Activated T-helper 1 cell treated with anti-CD3 and anti-CD28 coated beads, Interleukin-12 subunit alpha, Interleukin-12 subunit beta, Interleukin-2, Interleukin-4 antibody, amounts not matched to agents 30 ng/mL and 10 ng/mL and 1 ng/mL, durations not matched to agents 14 hours and 24 hours and 36 hours (primary cell): ENCODE measurements around the gene CERS4. TPM values are rescaled to one million over a fixed set of nuclear protein-coding genes. Genes with fewer than 3 reads are reported as not detected.
"Not testable (repeated sequence)": the region's sequence is repeated elsewhere in the genome, so short reads cannot be mapped to it uniquely, and the experiment has no call there.

Source experiments
- DNase-seq: peaks from one replicate; pipeline ENCODE4 v3.0.0; 2021; ENCODE audit warnings: low spot score
- H3K27ac Mint-ChIP-seq: one replicate; pipeline ENCODE4 v1.8.0; 2021; ENCODE audit warnings: mild to moderate bottlenecking, mixed read lengths
- H3K27me3 Mint-ChIP-seq: one replicate; pipeline ENCODE4 v1.8.0; 2022; ENCODE audit warnings: mild to moderate bottlenecking, moderate library complexity, mixed read lengths; ENCODE audit not compliant: insufficient read depth
- H3K36me3 Mint-ChIP-seq: one replicate; pipeline ENCODE4 v1.8.0; 2021; ENCODE audit warnings: low read depth, mixed read lengths
- H3K4me1 Mint-ChIP-seq: one replicate; pipeline ENCODE4 v1.8.0; 2021; ENCODE audit warnings: low read depth, mixed read lengths
- H3K4me3 Mint-ChIP-seq: one replicate; pipeline ENCODE4 v1.8.0; 2021; ENCODE audit warnings: mild to moderate bottlenecking, moderate library complexity, mixed read lengths
- H3K9me3 Mint-ChIP-seq: one replicate; pipeline ENCODE4 v1.8.0; 2021; ENCODE audit warnings: mixed read lengths
- intact Hi-C: fragments of 100-400 bp; cut with micrococcal nuclease; formaldehyde crosslinking; loops from one replicate; pipeline ENCODE4 v1.15.1; 2024
- total RNA-seq: library from RNA; stranded (reverse); gene quantifications from 2 replicates; pipeline ENCODE4 v1.2.3, GENCODE V29; 2022

CERS4 gene
- total RNA-seq, 1 donor from 2014 or later, result 29.7 TPM

DNA sequence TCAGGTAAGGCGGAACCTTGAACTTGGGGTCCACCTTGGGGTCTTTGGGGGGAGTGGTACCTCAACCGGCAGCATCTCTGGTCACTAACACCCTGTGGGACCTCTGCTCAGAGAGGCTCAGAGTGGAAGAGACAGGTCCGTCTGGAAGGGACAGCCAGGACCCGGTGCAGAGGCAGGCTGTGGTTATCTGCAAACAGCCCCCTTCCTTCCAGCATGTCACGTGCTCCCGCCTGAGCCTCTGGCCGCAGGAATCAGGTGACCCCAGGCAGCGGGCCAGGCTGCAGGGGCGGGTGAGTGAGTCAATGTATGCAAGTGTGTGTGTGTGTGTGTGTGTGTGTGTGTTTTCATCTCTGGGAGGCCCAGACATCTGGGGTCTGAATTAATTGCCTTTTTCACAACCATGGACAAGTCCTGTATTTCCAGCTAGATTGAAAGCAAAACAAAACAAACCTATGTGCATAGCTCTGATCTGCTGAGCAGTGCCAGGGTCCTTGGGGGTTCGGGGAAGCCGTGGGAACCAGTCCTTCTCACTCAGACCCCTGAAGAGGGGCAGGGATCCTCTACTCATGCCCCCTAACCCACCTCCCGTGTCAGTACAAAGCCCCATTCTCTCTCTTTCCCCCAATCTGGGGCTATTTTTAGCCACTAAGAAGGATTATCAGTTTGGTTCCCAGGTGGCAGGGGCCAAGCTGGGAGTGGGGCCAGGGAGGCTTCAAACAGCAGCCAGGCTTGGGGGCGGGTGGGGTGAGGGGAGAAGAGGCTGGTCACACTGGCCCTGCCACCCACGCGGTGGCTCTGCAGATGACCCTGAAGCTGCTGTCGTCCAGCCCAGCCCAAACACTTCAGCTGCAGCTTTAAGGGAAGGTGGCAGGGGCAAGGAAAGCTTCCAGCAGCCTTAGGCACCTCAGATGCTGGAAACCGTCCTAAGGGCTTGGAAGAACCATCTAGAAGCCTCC lies 31.4 kb downstream of the CERS4 start:
- Mint-ChIP-seq H3K36me3 (peaks cover 29% of the 10 kb centered on the region), H3K27me3 (no peaks in the 10 kb centered on the region), H3K27ac (no peak overlapping the region), H3K9me3 (peaks cover 22% of the 10 kb centered on the region), H3K4me1 (peaks cover 9% of the 10 kb centered on the region), H3K4me3 (no peak overlapping the region)
- intact Hi-C loops, result no loop called here
- no peak for DNase-seq

DNA sequence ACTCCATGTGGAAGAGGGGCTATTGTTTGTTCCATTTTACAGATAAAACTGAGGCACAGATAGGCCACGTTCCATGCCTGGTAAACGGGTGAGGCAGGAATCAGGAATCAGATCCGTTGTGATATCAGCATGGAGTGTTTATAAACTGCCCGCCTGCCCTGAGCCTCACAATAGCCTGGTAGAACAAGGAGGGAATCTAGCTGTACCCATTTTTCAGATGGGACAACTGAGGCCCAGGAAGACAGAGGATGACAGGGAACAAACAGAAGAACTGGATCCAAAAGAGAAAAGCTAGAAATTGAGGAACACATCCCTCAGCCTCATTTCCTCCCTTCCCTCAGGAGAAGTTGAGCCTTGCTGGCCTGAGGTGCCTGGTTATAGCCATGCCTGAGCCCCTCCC lies 32.5 kb downstream of the CERS4 start:
- Mint-ChIP-seq H3K4me1 (peaks cover 9% of the 10 kb centered on the region), H3K9me3 (peaks cover 22% of the 10 kb centered on the region), H3K36me3 (peaks cover 29% of the 10 kb centered on the region), H3K27me3 (no peaks in the 10 kb centered on the region), H3K4me3 (no peak overlapping the region), H3K27ac (no peak overlapping the region)
- no peak for DNase-seq
- intact Hi-C loops, result no loop called here

DNA sequence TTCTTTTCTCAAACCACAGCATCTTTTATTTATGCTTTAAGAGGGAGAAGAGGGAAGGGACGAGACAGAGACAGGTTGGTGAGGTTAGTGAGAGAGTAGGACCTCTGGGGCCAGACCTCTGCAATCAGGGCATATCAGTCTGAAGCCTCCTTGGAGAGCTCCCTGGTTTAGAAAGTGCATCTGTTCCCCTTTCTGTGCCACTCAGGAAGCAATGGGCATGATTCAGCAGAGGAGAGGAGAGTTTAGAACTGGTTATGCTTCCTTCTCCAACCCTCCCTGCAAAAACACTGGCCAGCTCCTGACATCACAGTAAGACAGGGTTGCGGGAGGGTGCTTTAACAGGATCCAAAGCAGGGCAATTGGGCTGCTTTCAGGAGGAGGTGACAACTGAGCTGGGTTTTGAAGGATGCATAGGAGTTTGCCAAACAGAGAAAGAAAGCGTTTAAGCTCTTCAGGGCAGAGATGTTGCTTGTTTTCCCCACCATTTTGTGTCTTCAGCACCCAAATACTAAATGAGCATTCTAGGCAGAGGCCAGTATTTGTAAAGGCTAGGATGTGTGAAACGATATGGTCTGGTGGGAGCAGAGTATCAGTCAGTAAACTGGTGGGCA lies 33.1 kb downstream of the CERS4 start:
- H3K4me3 Mint-ChIP-seq, result no peak overlapping the region
- H3K27ac Mint-ChIP-seq, result no peak overlapping the region
- intact Hi-C loops, result no loop called here
- H3K9me3 Mint-ChIP-seq, result peaks cover 22% of the 10 kb centered on the region
- H3K4me1 Mint-ChIP-seq, result peaks cover 9% of the 10 kb centered on the region
- H3K27me3 Mint-ChIP-seq, result no peaks in the 10 kb centered on the region
- DNase-seq, result no peak
- peaks cover 29% of the 10 kb centered on the region for H3K36me3 Mint-ChIP-seq

DNA sequence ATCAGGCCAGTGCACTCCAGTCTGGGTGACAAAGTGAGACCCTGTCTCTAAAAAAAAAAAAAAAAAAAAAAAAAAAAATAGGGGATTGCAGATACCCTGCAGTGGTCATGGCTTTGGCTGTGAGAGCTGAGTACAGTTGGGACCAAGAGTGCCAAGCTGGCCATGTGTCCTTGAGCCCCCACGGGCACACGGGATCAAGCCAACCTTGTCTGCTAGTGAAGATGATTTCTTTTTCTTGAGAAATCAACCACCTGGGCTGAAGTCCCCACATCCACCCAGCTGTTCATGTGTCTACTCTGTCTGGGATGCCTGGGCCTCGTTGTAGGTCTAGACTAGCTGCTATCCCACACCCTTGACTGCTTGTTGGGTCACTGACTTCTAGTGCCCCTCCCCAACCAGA lies 34.0 kb downstream of the CERS4 start:
- intact Hi-C loops, result no loop called here
- peaks cover 22% of the 10 kb centered on the region for H3K9me3 Mint-ChIP-seq
- H3K4me3 Mint-ChIP-seq, result no peak overlapping the region
- peaks cover 9% of the 10 kb centered on the region for H3K4me1 Mint-ChIP-seq
- no peaks in the 10 kb centered on the region for H3K27me3 Mint-ChIP-seq
- no peak overlapping the region for H3K27ac Mint-ChIP-seq
- H3K36me3 Mint-ChIP-seq, result peaks cover 31% of the 10 kb centered on the region
- DNase-seq, result no peak

DNA sequence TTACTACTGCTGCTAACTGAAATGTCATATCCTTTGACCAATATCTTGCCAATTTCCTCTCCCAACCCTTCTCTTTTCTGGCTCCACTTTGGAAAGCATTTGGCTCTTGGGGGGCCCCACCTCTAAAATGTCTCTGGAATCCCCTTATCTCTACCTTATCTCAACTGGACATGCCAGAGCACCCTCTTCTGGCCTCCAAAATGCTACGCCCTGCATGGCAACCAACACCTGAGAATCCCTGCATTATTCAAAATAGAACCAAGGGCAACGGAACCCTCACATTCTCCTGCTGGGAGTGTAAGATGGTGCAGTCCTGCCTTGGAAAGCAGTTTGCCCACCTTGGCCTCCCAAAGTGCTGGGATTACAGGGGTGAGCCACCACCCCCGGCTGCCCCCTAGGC lies 35.3 kb downstream of the CERS4 start:
- peaks cover 38% of the 10 kb centered on the region for H3K36me3 Mint-ChIP-seq
- peaks cover 9% of the 10 kb centered on the region for H3K4me1 Mint-ChIP-seq
- DNase-seq, result no peak
- no peak overlapping the region for H3K4me3 Mint-ChIP-seq
- intact Hi-C loops, result no loop called here
- peaks cover 22% of the 10 kb centered on the region for H3K9me3 Mint-ChIP-seq
- no peaks in the 10 kb centered on the region for H3K27me3 Mint-ChIP-seq
- H3K27ac Mint-ChIP-seq, result no peak overlapping the region

DNA sequence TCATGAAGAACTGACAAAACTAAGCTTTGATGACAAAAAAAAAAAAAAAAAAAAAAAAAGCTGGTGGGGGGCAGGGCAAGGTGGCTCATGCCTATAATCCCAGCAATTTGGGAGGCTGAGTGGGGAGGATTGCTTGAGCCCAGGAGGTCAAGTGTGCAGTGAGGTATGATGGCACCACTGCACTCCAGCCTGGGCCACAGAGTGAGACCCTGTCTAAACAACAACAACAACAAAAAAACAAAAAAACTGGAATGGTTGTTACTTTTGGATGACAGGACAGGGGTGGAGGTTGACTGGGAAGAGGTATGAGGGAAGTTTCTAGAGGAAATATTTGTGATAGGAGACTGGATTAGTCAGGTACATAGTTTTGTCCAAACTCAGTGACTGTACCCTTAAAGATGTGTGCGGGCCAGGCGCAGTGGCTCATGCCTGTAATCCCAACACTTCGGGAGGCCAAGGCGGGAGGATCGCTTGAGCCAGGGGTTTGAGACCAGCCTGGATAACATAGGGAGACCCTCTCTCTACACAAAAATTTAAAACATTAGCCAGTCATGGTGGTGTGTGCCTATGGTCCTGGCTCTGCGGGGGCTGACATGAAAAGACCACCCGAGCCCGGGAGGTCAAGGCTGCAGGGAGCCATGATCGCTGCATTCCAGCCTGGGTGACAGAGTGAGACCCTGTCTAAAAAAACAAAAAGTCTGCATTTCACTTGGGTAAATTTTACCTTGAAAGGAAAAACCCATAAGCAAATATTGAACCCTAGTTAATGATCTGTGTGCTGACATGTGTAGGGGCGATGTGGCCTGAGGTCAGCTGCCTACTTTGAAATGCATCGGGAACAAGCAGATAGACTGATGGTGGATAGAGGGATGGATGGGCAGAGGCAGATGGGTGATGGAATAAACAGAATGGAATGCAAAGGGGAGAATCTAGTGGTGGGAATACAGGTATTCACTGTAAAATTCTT lies 37.0 kb downstream of the CERS4 start:
- H3K27me3 Mint-ChIP-seq, result no peaks in the 10 kb centered on the region
- no peaks in the 10 kb centered on the region for H3K4me1 Mint-ChIP-seq
- DNase-seq, result no peak
- H3K36me3 Mint-ChIP-seq, result peaks cover 31% of the 10 kb centered on the region
- intact Hi-C loops, result no loop called here
- H3K9me3 Mint-ChIP-seq, result peaks cover 15% of the 10 kb centered on the region
- H3K4me3 Mint-ChIP-seq, result no peak overlapping the region
- no peak overlapping the region for H3K27ac Mint-ChIP-seq

DNA sequence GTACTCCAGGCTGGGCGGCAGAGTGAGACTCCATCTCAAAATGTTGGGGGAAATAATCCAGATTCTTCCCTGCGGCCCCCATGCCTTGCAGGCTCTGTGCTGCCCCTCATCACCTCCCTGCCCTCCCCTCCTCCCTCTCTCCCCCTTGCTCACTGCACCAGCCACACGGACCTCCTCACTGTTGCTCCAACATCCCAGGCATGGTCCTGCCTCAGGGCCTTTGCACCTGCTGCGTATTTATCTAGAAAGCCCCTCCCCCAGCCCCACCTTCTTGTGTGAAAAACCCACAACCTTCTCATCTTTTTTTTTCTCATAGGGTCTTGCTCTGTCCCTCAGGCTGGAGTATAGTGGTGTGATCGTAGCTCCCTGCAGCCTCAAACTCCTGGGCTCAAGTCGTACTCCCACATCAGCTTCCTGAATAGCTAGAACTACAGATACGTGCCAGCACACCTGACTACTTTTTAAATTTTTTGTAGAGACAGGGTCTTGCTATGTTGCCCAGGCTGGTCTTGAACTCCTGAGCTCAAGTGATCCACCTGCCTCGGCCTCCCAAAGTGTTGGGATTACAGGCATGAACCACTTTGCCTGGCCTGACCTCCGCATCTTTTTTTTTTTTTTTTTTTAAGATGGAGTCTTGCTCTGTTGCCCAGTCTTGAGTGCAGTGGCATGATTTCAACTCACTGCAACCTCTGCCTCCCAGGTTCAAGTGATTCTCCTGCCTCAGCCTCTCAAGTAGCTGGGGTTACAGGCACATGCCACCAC lies 38.1 kb downstream of the CERS4 start:
- DNase-seq, H3K27me3 Mint-ChIP-seq, H3K27ac Mint-ChIP-seq, H3K4me1 Mint-ChIP-seq, intact Hi-C loops, H3K4me3 Mint-ChIP-seq: not testable (repeated sequence)
- Mint-ChIP-seq H3K36me3 (peaks cover 23% of the 10 kb centered on the region), H3K9me3 (peaks cover 13% of the 10 kb centered on the region)

DNA sequence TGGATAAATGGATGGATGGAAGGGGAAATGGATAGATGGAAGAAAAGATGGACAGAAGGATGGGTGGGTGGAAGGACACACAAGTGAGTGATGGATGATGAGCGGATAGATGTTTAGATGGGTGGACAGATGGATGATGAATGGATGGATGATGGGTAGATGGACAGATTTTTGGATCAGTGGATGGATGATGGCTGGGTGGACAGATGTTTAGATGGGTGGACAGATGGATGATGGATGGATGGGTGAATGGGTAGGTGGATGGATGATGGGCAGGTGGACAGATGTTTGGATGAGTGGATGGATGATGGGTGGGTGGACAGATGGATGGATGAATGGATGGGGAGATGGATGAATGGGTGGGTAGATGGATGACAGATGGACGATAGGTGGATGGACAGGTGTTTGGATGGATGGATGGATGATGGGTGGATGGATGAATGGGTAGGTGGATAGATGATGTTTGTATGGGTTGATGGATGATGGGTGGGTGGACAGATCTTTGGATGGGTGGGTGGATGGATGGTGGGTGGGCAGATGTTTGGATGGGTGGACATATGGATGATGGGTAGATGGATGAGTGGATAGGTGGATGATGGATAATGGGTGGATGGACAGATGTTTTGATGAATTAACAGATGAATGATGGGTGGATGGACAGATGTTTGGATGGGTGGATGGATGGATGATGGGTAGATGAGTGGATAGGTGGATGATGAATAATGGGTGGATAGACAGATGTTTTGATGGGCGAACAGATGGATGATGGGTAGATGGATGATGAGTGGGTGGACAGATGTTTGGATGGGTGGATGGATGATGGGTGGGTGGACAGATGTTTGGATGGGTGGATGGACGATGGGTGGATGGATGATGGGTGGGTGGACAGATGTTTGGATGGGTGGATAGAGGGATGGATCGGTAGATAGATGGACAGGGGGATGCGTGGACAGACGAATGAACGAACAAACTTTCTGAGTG lies 39.5 kb downstream of the CERS4 start:
- peaks cover 15% of the 10 kb centered on the region for H3K36me3 Mint-ChIP-seq
- intact Hi-C loops, result no loop called here
- no peaks in the 10 kb centered on the region for H3K27me3 Mint-ChIP-seq
- H3K4me3 Mint-ChIP-seq, result no peak overlapping the region
- peak overlapping the region; percentile 7 for H3K27ac Mint-ChIP-seq
- H3K9me3 Mint-ChIP-seq, result peaks cover 3% of the 10 kb centered on the region
- H3K4me1 Mint-ChIP-seq, result no peaks in the 10 kb centered on the region
- DNase-seq, result no peak

DNA sequence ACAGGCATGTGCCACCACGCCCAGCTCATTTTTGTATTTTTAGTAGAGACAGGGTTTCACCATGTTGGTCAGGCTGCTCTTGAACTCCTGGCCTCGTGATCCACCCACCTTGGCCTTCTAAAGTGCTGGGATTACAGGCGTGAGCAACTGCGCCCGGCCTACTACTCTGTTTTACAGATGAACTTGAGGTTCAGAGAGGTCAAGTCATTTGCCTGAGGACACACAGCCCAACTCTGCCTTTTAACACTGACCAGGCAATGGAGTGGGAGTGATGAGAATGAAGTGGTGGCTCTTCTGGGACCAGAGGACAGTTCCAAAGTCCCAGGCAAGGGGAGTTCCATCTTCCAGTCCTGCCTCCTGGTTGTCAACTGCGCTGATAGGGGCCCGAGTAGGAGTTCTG lies 41.4 kb downstream of the CERS4 start:
- Mint-ChIP-seq H3K27me3 (no peaks in the 10 kb centered on the region), H3K27ac (no peak overlapping the region), H3K9me3 (no peaks in the 10 kb centered on the region), H3K4me1 (no peaks in the 10 kb centered on the region), H3K36me3 (peaks cover 10% of the 10 kb centered on the region), H3K4me3 (no peak overlapping the region)
- no peak for DNase-seq
- intact Hi-C loops, result no loop called here

DNA sequence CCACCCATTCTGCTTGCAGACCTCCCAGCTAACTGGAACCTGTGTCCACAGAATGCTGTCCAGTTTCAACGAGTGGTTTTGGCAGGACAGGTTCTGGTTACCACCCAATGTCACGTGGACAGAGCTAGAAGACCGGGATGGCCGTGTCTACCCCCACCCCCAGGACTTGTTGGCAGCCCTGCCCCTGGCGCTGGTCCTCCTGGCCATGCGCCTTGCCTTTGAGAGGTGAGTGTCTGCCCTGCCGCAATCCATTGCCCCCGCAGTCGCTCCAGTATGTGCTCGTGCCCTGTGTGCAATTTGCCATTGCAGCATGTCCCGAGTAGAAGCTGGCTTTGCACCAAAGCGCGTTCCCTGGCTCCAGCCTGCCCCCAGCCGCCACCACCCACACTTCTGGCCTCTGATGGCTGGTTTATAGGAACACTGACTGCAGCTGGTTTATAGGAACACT lies 41.9 kb downstream of the CERS4 start:
- intact Hi-C loops, result no loop called here
- Mint-ChIP-seq H3K9me3 (no peaks in the 10 kb centered on the region), H3K4me1 (no peaks in the 10 kb centered on the region), H3K27ac (no peak overlapping the region), H3K36me3 (peaks cover 13% of the 10 kb centered on the region), H3K4me3 (no peak overlapping the region), H3K27me3 (no peaks in the 10 kb centered on the region)
- DNase-seq, result no peak

DNA sequence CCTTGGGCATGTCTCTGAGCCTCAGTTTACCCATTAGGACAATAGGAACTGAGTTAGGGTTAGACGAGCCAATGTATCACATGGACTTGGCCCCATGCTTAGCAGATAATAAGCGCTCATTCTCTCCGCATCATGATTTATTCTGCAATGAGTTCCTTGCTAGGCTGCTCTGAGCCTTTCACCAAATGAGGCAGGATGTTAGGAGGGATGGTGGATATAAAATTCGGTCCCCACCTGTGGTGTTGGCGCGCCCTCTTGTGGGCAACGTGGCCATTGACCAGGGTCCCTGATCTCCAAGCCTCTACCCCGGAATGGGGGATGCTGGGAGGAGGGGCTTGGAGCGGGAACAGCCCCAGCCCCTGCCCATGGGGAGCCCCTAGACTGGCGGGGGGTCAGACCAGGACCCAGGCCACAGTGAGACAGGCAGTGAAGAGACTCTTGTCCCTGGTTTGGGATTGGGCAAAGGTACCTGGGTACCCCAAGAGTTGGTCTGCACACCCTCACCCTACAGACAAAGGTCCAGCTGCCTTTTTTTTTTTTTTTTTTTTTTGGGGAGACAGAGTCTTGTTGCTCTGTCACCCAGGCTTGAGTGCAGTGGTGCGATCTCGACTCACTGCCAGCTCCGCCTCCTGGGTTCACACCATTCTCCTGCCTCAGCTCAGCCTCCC lies 43.9 kb downstream of the CERS4 start:
- peak; percentile 71 for DNase-seq
- H3K9me3 Mint-ChIP-seq, result no peaks in the 10 kb centered on the region
- peaks cover 12% of the 10 kb centered on the region for H3K36me3 Mint-ChIP-seq
- H3K4me1 Mint-ChIP-seq, result no peaks in the 10 kb centered on the region
- intact Hi-C loops, result loop anchor here (1.0 to 2.0 kb wide), 4 partner anchors 44 to 309 kb away; partner anchors contain the start of gene CERS4
- H3K27me3 Mint-ChIP-seq, result no peaks in the 10 kb centered on the region
- no peak overlapping the region for H3K27ac Mint-ChIP-seq
- no peak overlapping the region for H3K4me3 Mint-ChIP-seq
